Liver (tissue), 9 donors: ENCODE measurements around the gene ZGRF1. TPM values are rescaled to one million over a fixed set of nuclear protein-coding genes. Genes with fewer than 3 reads are reported as not detected.

ENCODE experiments used
- DNase-seq: peaks from one replicate; pipeline ENCODE4 v3.0.0-alpha.2; 2017; ENCODE audit warnings: low spot score
- H3K27ac ChIP-seq, 2 donors: one replicate each; pipeline ENCODE4 v1.7.0; 2013; ENCODE audit warnings: inconsistent platforms in 2 of 2, low read length in 2 of 2, control low read depth in 1 of 2, low read depth in 1 of 2, mild to moderate bottlenecking in 1 of 2
- H3K27me3 ChIP-seq, 4 donors: one replicate each; pipeline versions ENCODE4 v1.6.1 to v1.7.0; 2013; ENCODE audit warnings: low read length in 3 of 4, inconsistent platforms in 1 of 4, mild to moderate bottlenecking in 1 of 4, moderate library complexity in 1 of 4; ENCODE audit not compliant: control insufficient read depth in 4 of 4, insufficient read depth in 4 of 4
- H3K36me3 ChIP-seq, 4 donors: one replicate each; pipeline versions ENCODE4 v1.6.1 to v1.7.0; 2013; ENCODE audit warnings: low read length in 3 of 4, mild to moderate bottlenecking in 3 of 4, low read depth in 1 of 4, moderate library complexity in 1 of 4; ENCODE audit not compliant: control insufficient read depth in 4 of 4, insufficient read depth in 3 of 4
- H3K4me1 ChIP-seq, 4 donors: one replicate each; pipeline versions ENCODE4 v1.6.1 to v1.7.0; 2013; ENCODE audit warnings: low read length in 3 of 4, mild to moderate bottlenecking in 3 of 4, moderate library complexity in 1 of 4; ENCODE audit not compliant: control insufficient read depth in 4 of 4, insufficient read depth in 4 of 4
- H3K4me3 ChIP-seq, 3 donors: one replicate each; pipeline versions ENCODE4 v1.6.1 to v1.7.0; 2013; ENCODE audit warnings: low read length in 3 of 3, control low read depth in 1 of 3, low read depth in 1 of 3, mild to moderate bottlenecking in 1 of 3
- H3K9ac ChIP-seq, 2 donors: one replicate each; pipeline ENCODE4 v1.7.0; 2013; ENCODE audit warnings: low read length in 2 of 2, mild to moderate bottlenecking in 2 of 2, moderate library complexity in 2 of 2, control low read depth in 1 of 2, low read depth in 1 of 2
- H3K9me3 ChIP-seq, 4 donors: one replicate each; pipeline versions ENCODE4 v1.6.1 to v1.7.0; 2013; ENCODE audit warnings: low read length in 3 of 4; ENCODE audit not compliant: control insufficient read depth in 4 of 4
- ATF3 ChIP-seq: IDR thresholded peaks from 2 replicates; pipeline ENCODE4 v1.6.1; 2016; ENCODE audit warnings: antibody characterized with exemption
- CTCF ChIP-seq: fragments of 150-350 bp; IDR thresholded peaks from 2 replicates; pipeline ENCODE4 v1.5.1; 2017; ENCODE audit warnings: improper control_type of control experiment, low read depth, low read length; ENCODE audit not compliant: missing input control
- EGR1 ChIP-seq, 2 donors: IDR thresholded peaks; 2 replicates each; pipeline ENCODE4 v1.6.1; 2016 to 2018; ENCODE audit warnings: antibody characterized with exemption in 2 of 2, low read depth in 2 of 2
- FOXA1 ChIP-seq: IDR thresholded peaks from 2 replicates; pipeline ENCODE4 v1.6.1; 2016; ENCODE audit warnings: antibody characterized with exemption
- FOXA2 ChIP-seq: IDR thresholded peaks from 2 replicates; pipeline ENCODE4 v1.6.1; 2016; ENCODE audit warnings: antibody characterized with exemption
- GABPA ChIP-seq, 2 donors: IDR thresholded peaks in 1 of 2; conservative IDR thresholded peaks in 1 of 2; 2 replicates each; pipeline ENCODE4 v1.6.1; 2016; ENCODE audit warnings: antibody characterized with exemption in 2 of 2, mild to moderate bottlenecking in 1 of 2, moderate library complexity in 1 of 2
- HNF4A ChIP-seq, 2 donors: conservative IDR thresholded peaks; 2 replicates each; pipeline ENCODE4 v1.6.1; 2016; ENCODE audit warnings: antibody characterized with exemption in 2 of 2, mild to moderate bottlenecking in 2 of 2
- HNF4G ChIP-seq: IDR thresholded peaks from 2 replicates; pipeline ENCODE4 v1.6.1; 2016; ENCODE audit warnings: antibody characterized with exemption
- JUND ChIP-seq, 2 donors: IDR thresholded peaks; 2 replicates each; pipeline ENCODE4 v1.6.1; 2016; ENCODE audit warnings: antibody characterized with exemption in 2 of 2
- MAX ChIP-seq: IDR thresholded peaks from 2 replicates; pipeline ENCODE4 v1.6.1; 2016; ENCODE audit warnings: antibody characterized with exemption
- NR2F2 ChIP-seq: IDR thresholded peaks from 2 replicates; pipeline ENCODE4 v1.6.1; 2016; ENCODE audit warnings: antibody characterized with exemption
- RAD21 ChIP-seq, 2 donors: IDR thresholded peaks; 2 replicates each; pipeline ENCODE4 v1.6.1; 2016; ENCODE audit warnings: antibody characterized with exemption in 2 of 2, mild to moderate bottlenecking in 2 of 2
- REST ChIP-seq: IDR thresholded peaks from 2 replicates; pipeline ENCODE4 v1.6.1; 2016; ENCODE audit warnings: antibody characterized with exemption, mild to moderate bottlenecking
- RXRA ChIP-seq, 2 donors: IDR thresholded peaks; 2 replicates each; pipeline ENCODE4 v1.6.1; 2017 to 2018; ENCODE audit warnings: antibody characterized with exemption in 2 of 2, mild to moderate bottlenecking in 1 of 2
- SP1 ChIP-seq: IDR thresholded peaks from 2 replicates; pipeline ENCODE4 v1.6.1; 2018; ENCODE audit warnings: antibody characterized with exemption, mild to moderate bottlenecking
- TAF1 ChIP-seq: conservative IDR thresholded peaks from 2 replicates; pipeline ENCODE4 v1.6.1; 2016; ENCODE audit warnings: antibody characterized with exemption, mild to moderate bottlenecking
- YY1 ChIP-seq: IDR thresholded peaks from 2 replicates; pipeline ENCODE4 v1.6.1; 2016; ENCODE audit warnings: antibody characterized with exemption, mild to moderate bottlenecking
- WGBS: extraction: QIAGEN DNeasy Blood & Tissue Kit; methylation state at CpG from one replicate; pipeline ENCODE4 v1.1.7; 2013; 5-methylcytosine and 5-hydroxymethylcytosine counted together
- polyA plus RNA-seq, 2 donors: library from polyadenylated mRNA; stranded (reverse) in 1 of 2; unstranded in 1 of 2; fragments of 200-250 nt in 1 of 2; fragments of >200 nt in 1 of 2; fragmentation: Nextera tagmentation in 1 of 2; extraction: Ambion mirVana in 1 of 2; gene quantifications; one replicate each; pipeline versions ENCODE4 v1.2.1 to v1.2.3, GENCODE V29; 2013 to 2015
- total RNA-seq, 2 donors: library from RNA; depleted of rRNA; stranded (reverse); fragments of >200 nt; gene quantifications; one replicate each; pipeline ENCODE4 v1.2.3, GENCODE V29; 2014
- TF ChIP-seq, protein P1 (sequence below): IDR thresholded peaks from 2 replicates; pipeline ENCODE4 v1.6.1; 2016; ENCODE audit warnings: antibody characterized with exemption
- donor health status: healthy.
- donor health status: healthy.
- donor health status: healthy.
- donor health status: healthy.
- donor health status: healthy.

ZGRF1 gene
- total and polyA plus RNA-seq, 4 donors, result 0.38 to 12.7 (median 2.1) TPM

DNA sequence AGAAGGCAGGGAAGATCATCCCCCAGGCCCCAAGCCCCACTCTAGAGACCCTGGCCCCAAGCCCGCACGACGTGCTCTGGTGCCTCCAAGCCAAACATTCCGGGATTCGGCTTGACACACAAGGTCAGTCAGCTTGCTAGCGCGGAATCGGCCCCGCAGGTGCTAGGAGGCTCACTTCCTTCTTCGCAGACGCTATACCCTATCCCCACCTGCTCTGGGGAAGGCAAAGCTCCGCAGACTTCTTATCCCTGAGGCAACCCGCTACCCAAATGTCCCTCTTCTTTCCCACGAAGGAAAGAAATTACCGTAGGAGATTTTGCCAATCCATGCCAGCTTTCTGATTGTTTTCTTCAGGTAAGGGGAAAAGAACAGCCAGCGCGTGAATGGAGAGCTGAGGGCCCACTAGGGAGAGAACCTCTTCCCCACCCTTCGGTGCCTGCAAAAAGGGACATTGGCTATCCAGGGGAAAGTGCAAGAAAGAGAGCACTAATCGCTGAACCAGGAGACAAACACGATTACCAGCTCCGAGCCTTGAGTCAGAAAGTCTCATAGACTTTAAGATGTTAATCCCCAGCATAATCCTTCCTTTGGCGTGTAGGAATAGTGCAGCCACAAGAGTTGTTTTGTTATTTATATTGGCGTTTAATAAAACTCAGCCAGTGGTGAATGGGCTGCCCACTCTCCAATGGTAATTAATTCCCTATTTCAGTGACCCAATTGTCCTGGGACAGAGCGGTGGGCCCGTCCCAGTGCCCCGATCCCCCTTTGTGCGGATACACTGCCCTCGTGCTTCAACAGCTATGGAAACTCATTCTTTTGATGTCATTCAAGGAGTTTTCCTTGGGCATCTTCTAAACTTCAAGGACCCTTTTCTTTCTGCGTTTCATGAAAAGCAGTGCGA is 115.3 kb downstream of the ZGRF1 start:
- H3K9me3 ChIP-seq, result peaks cover 0 to 4% (median 0%) of the 10 kb centered on the region in 4 donors
- no peak for DNase-seq
- no peak overlapping the region for H3K27ac ChIP-seq
- H3K4me3 ChIP-seq, result no peak overlapping the region
- no peak for TF ChIP-seq HNF4A (conservative IDR thresholded peaks at IDR 0.05)
- no peak for TF ChIP-seq TAF1
- no peak for TF ChIP-seq JUND (IDR thresholded peaks at IDR 0.05)
- TF ChIP-seq HNF4G, result no peak
- TF ChIP-seq EGR1 (IDR thresholded peaks at IDR 0.05; ENCODE audit: low read depth in 2 of 2), result no peak
- no peak for TF ChIP-seq MAX
- TF ChIP-seq RAD21 (IDR thresholded peaks at IDR 0.05), result no peak
- no peak for TF ChIP-seq FOXA2
- no peak for TF ChIP-seq ATF3
- no peak for TF ChIP-seq RXRA (IDR thresholded peaks at IDR 0.05)
- no peak for TF ChIP-seq REST
- TF ChIP-seq FOXA1, result no peak
- no peak for TF ChIP-seq YY1
- no peak for TF ChIP-seq GABPA (IDR thresholded peaks at IDR 0.05 in 1 of 2, conservative IDR thresholded peaks at IDR 0.05 in 1 of 2)
- TF ChIP-seq, protein P1, sequence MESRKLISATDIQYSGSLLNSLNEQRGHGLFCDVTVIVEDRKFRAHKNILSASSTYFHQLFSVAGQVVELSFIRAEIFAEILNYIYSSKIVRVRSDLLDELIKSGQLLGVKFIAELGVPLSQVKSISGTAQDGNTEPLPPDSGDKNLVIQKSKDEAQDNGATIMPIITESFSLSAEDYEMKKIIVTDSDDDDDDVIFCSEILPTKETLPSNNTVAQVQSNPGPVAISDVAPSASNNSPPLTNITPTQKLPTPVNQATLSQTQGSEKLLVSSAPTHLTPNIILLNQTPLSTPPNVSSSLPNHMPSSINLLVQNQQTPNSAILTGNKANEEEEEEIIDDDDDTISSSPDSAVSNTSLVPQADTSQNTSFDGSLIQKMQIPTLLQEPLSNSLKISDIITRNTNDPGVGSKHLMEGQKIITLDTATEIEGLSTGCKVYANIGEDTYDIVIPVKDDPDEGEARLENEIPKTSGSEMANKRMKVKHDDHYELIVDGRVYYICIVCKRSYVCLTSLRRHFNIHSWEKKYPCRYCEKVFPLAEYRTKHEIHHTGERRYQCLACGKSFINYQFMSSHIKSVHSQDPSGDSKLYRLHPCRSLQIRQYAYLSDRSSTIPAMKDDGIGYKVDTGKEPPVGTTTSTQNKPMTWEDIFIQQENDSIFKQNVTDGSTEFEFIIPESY, result no peak
- no peak for TF ChIP-seq NR2F2
- no peak for TF ChIP-seq CTCF
- no peak for TF ChIP-seq SP1
- peaks cover 14 to 32% (median 25%) of the 10 kb centered on the region in 4 donors for H3K4me1 ChIP-seq
- peaks cover 4 to 52% (median 20%) of the 10 kb centered on the region in 4 donors for H3K27me3 ChIP-seq
- no peaks in the 10 kb centered on the region for H3K36me3 ChIP-seq
- WGBS, result 7% methylated on average over 30 of the region's 30 CpGs
- no peak overlapping the region for H3K9ac ChIP-seq
